CD4-positive, alpha-beta T cell treated with Interleukin-17A for 4 hours (primary cell): ENCODE data around the gene DDX6.
"Not testable (repeated sequence)": the region's sequence is repeated elsewhere in the genome, so short reads cannot be mapped to it uniquely, and the experiment has no call there.

Source experiments
- DNase-seq: peaks from one replicate; pipeline ENCODE4 v3.0.0-alpha.2; 2020; ENCODE audit warnings: mixed read lengths

The DDX6 gene

DNA sequence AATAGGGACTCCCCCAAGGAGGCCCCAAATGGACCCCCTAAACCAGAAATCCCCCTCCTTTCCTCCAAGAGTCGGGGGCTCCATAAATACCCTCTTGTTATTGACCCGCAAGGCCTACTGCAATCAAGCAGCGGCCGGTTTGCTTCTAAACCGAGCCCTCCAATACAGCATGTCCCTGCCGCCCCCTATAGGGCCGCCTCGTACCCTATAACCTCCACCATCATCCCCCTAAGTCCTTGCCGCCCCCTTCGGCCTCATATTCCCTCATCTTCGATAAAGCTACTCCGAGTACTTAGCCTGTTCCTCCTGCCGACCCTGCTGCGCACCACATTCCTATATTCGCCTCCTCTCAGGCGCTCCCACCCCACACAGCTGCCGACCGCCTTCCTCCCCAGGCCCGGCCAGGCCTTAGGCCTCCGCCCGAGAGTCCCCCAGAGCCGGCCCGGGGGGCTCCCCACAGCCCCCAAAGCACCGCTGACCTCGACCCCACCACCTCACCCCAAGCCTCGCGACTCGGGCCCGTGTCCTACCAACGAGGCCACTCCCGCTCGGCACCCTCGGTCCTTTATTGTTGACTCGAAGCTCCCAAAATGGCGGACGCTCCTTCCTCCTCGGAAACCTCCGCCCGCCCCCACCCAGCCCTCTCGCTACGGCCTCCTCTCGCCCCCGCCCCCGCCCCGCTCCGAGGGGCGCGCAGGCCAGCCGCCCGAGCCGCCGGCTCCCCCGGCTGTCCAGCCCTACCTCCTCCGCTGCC is 430 bp downstream of the DDX6 start:
- DNase-seq, result peak; percentile 71

DNA sequence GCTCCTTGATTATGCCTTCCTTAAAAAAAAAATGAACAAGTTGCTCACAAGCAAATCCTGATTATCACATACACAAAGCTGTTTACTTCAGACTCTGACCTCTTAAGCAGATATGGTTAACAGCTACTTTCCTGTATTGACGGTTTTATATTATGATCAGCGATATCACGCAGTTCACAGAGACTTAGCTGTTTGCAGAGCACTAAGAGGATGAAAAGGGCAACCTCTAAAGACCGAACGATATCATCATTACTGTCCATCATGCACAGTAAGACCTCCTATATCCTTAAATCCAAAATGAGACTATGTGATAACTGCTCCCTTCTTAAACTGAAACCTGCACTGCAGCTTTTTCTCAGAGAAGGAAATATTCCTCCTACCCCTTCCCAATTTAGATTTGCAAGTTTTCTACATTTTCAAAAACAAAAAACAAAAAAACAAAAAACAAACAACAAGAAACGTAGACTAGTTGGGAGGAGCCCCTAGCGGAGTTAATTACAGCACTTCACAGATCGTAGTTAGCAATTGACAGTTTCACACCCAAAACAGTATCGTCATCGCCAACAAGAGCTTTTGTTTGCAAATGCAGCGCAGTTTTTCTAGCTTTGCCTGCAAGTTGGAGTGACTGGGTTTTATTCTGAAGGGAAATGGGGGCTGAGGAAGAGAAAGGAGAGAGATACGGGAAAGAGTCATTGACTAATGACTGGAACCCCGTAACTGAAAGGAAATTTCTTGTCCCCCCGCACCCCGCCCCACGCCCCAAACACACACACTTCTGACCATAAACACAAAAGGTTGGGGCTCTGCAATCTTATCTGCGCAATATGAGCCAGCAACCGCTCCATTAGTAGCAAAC is 1.2 kb downstream of the DDX6 start:
- peak; percentile 38 for DNase-seq

DNA sequence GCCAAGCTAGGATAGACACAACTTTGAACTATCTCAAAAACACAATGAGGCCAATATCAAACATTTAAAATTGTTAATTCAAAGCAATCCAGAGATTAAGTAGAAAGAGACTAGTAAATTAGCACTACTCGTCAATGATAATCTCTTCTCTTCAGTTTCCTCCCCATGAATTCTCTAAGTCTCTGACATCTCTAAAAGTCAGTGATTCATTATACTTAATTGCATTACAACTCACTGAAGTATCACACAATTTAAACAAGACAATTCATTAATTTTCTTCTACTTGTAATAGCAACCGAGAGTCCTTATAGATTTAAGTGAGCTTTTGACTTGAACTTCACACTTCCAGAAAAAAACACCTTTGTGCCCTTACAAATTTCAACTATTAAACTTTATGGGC is 4.3 kb downstream of the DDX6 start:
- no peak for DNase-seq

DNA sequence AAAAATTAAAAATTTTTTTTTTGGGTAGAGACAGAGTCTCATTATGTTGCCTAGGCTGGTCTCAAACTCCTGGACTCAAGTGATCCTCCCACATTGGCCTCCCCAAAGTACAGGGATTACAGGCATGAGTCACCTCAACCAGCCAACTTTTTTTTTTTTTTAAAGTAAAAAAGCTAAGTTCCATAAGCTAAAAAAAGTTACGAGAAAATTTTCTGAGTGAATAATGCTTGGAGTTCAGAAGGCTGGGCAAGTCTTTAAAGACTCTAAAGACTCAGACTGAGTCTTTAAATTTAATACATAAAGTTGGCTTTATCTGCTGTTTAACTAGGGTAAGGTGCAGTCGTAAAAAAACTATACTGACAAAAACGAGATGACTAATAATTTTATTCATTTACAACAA is 5.6 kb downstream of the DDX6 start:
- DNase-seq, result no peak

DNA sequence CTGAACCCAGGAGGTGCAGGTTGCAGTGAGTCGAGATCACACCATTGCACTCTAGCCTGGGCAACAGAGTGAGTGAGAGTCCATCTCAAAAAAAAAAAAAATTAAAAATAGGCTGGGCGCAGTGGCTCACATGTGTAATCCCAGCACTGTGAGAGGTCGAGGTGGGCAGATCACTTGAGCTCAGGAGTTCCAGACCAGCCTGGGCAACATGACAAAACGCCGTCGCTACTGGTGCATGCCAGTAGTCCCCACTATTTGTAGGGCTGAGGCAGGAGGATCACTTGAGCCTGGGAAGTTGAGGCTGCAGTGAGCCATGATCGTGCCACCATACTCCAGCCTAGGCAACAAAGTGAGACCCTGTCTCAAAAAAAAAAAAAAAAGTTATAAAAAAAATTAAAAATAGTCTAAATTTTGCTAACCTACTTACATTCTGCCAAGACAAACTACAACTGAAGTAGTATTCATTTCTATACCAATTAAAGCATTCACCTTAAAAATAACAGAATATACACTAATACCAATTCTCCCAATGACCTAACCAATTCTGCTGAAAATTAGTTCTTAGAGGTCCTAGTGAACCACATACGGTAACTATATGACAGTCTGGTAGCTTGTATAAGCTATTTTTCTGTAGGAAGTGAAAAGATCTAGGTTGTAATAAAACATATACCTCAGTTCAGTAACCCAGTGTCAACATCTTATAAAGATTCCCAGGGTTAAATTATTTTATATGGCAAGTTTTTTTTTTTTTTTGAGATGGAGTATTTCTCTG is 7.1 kb downstream of the DDX6 start:
- no peak for DNase-seq

DNA sequence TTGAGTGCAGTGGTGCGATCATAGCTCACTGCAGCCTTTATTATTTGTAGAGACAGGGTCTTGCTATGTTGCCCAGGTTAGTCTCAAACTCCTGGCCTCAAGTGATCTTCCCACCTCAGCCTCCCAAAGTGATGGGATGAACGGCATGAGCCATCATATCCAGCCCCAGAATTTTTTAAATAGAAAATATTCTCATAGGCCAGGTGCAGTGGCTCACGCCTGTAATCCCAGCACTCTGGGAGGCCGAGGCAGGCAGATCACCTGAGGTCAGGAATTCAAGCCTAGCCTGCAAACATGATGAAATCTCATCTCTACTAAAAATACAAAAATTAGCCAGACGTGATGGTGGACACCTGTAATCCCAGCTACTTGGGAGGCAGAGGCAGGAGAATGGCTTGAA is 7.6 kb downstream of the DDX6 start:
- DNase-seq, result not testable (repeated sequence)

DNA sequence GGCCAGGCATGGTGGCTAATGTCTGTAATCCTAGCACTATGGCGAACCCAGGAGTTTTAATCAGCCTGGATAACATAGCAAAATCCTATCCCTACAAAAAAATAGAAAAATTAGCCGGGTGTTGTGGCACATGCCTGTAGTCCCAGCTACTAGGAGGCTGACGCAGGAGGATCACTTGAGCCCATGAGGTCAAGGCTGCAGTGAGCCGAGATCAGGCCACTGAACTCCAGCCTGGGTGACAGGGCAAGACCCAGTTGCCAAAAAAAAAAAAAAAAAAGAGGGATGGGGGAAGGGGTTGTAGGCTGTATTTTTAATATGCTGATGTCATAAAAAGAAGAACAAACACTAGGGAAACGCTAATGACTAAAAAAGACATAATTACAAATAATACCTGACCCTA is 12.1 kb downstream of the DDX6 start:
- no peak for DNase-seq

DNA sequence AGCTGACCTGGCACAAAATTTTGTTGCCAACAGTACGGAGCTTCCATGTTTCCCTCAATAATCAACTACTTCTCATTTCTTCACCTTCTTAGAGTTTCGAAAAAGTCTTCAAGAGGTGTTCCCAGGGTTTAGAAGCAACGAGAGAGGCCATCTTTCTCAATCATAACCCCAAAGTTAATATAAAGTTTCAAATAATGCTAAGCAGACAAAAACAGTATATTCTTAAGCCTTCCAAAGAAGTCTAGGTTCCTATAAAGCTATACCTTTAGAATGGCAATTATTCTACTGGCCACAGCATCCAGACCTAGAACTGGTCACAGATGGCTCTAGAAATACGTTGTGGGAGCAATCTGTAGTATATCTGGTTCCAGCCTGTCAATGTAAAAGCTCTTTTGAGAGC is 16.9 kb downstream of the DDX6 start:
- no peak for DNase-seq

DNA sequence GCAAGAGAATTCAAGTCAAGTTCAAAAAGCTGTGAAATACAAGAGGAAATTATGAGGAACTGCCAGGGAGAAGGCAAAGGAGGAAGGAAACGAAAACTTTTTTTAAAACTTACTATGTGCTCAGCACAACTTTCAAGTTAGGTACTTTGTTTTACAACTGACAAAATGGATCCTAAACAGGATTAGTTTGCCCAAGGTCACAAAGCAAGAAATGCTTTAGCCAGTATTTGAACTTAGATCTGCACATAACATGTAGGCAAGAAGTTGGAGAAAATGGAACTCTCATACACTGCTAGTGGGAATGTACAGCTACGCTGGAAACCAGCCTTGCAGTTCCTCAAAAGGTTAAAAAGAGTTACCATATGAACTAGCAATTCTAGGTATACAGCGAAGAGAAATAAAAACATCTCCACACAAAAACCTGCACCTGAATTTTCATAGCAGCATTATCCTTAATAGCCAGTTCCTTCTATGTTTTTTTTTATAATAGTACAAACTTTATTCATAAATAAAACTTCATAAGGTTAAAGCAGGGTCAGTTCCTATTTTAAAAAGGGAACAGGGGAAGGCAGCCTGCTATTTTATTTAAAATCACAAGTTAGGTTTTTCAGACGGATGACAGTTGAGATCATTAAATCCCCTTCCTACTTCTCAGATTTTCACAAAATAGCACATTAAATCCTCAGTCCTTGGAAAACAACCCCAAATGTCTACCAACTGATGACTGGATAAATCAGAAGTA is 19.2 kb downstream of the DDX6 start:
- no peak for DNase-seq

DNA sequence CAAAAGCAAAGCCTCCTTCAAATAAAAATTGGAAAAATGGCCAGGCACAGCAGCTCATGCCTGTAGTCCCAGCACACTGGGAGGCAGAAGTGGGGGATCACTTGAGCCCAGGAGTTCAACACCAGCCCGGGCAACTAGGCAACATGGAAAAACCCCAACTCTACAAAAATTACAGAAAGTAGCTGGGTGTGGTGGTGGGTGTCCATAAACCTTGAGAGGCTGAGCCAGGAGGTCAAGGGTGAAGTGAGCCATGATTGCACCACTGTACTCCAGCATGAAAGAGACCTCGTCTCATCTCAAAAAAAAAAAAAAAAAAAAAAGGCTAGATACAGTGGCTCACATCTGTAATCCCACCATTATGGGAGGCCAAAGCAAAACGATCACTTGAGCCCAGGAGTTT is 22.3 kb downstream of the DDX6 start:
- no peak for DNase-seq

DNA sequence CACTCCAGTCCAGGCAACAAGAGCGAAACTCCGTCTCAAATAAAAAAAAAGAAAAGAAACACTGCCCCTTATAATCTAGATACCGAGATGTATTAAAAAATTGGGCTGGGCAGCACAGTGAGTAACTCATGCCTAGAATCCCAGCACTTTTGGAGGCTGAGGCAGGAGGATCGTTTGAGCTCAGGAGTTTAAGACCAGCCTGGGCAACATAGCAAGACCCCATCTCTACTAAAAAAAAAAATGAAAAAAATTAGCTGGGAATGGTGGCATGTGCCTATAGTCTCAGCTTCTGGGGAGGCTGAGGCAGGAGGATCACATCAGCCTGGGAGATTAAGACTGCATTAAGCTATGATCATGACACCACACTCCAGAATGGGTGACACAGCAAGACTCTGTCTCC is 24.9 kb downstream of the DDX6 start:
- no peak for DNase-seq

DNA sequence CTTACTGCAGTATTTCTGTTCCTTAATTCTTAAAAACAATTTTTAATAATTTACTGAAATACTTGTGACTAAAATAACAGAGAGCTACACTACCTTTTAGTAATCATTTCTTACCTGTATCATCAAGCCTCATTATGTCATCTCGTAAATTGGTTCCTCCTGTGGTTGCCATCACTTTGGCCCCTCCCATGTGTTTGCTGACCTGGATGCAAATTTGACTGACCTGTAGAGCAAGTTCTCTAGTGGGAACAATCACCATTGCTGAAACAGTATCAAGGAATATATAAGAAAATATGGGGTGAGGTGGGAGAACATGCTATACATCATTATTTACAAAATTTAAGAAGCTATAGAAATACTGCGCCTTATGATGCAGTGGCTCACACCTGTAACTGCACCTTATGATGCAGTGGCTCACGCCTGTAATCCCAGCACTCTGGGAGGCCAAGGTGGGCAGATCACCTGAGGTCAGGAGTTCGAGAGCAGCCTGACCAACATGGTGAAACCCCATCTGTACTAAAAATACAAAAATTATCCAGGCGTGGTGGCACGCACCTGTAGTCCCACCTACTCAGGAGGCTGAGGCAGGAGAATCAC is 25.8 kb downstream of the DDX6 start:
- DNase-seq, result not testable (repeated sequence)

DNA sequence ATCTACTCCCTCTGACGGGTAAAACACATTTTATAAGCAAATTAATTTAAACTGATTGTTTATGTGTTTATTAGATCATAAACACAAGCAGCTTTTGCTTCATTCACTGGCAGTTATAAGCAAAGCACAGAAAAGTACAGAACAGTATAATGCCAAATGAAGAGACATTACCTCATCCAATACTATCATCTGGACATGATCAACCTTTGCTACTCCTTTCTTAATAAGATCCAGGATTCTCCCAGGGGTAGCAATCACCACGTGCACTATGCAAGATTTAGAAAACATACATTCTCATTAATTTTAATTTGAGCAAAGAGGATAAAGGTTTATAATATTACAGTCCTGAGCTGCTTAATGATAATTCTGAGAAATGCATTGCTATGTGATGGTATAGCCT is 27.9 kb downstream of the DDX6 start:
- no peak for DNase-seq

DNA sequence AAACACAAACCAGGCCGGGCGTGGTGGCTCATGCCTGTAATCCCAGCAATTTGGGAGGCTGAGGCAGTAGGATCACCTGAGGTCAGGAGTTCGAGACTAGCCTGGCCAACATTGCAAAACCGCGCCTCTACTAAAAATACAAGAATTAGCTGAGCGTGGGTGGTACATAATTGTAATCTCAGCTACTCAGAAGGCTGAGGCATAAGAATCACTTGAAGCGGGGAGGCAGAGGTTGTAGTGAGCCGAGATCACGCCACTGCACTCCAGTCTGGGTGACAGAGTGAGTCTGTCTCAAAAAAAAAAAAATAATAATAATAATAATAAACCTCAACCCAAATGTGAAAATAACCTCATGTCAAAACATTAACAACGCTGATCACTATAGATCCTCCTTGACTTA is 29.0 kb downstream of the DDX6 start:
- DNase-seq, result not testable (repeated sequence)

DNA sequence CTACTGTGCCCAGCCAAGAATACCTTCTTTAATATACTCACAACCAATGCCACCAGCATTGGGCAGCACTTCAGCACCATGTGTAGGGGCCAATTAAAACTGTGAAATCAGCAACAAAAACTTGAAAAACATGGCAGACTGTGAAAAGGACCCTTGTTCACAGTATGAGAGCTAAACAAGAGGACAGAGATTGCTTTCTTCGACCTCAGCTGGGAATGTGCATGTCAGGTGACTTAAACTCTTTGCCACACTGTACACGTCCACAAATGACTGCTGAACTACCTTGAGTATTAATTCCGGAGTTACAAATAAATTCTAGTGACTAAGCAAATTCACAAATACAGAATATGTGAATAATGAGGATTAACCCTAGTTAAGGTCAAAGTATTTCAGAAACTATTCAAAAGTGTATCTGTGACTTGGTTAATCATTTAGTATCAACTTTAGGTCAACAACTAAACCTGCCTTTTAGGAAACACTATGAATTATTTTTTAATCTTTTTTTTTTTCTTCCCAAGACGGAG is 33.0 kb downstream of the DDX6 start:
- no peak for DNase-seq

DNA sequence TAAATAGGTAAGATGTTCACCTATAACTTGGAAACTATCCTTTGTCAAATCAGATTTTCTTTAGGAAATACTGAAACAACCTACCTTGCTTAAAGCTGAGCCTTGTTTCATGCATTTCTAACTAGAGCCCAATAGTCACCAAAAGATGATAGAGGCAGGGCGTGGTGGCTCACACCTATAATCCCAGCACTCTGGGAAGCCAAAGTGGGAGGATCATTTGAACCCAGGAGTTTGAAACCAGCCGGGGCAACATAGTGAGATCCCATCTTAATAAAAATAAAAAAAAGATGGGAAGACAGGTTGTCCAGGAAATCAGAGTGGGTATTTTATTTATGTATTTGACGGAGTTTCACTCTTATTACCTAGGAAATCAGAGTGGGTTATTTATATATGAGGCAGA is 38.3 kb downstream of the DDX6 start:
- no peak for DNase-seq

DNA sequence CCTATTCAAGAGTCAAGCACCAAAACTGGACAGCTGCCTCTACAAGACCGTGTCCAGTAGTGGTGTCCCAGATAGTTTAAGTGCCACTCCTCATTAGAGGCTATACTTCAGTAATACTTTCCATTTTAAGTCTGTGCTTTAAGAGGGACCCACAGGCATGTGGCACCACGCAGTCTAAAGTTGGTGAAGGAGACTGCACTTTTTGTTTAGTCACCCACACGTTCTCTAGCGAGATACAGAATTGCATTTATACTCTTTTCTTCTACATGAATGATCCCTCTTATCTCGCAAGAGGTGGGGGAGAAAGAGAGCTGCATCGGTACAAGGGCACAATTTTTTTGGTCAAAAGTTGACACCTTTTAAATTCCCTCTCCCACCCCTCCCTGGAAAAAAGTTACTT is 41.5 kb downstream of the DDX6 start:
- DNase-seq, result no peak

DNA sequence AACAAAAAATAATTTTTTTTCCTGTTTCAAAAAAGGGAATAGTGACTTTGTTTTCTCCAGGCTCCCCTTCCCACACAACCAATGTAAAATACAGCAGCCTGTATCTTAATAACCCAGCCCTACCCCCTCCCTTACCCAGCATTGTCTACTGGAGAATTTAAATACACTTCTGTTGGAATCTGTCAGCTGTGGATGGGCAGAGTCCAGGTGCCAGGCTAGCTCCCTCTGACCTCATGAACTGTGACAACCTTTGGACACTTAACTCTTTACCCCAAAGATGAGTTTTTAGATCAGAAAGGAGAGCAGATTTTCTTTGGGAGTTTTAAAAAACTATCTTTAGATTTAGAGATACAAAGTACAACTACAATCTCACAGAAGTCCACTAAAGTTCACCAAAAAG is 42.9 kb downstream of the DDX6 start:
- no peak for DNase-seq

DNA sequence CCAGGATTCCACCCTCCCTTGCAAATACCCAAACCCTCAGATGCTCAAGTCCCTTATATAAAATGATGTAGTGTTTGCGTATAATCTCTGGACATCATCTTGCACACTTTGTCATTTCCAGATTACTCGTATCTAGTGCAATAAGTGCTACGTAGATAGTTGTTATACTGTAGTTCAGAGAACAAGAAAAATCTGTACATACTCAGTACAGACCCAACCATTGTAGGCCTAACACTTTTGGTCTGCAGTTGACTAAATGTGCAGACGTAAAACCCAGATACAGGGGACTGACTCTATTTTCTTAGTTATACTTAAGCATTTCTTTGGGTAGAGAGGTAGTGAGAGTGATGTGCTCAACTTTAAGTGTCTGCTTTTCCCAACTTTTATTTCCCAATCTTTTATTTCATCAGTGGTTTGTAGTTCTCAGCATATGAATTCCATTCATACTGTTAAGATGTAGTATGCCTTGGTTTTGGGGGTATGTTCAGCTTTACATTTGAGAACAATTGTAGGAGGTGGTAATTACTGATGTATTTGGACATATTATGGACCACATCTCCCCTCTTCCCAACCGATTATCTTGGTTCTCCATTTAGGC is 43.9 kb downstream of the DDX6 start:
- no peak for DNase-seq

DNA sequence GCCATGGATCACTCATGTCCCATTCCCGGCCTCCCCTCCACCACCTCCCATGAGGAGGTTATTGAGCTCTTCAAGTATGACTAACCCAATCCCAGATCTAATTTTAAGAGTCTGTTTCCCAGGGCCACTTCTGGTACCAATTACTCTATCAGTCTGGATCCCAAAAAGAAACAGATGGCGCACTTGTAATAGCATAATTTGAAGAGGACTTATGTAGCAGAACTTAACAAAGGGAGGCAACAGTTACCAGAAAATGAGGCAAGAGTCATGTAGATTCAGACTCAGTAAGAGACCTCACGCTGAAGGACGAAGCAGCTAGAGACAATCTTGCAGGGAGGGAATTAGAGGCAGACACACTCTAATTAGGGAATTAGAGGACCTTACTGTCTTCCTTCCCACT is 46.9 kb downstream of the DDX6 start:
- no peak for DNase-seq

DNA sequence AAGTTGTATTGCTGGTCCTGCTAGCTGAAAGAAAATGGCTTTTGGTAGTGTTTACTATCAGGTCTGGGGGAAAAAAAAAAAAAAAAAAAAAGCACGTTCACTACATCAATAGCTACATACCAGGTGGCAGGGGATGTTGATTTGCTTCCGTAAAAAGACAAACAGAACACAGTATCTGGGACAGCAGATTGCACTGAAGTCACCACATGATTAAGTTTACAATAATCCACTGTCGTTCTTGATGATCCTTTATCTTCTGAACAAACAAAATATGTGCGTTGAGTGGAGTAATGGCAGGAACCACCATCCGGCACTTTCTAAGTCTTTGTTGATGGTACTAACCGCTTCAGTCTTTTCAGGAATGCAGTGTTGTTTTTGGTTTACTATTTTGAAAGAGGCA is 48.7 kb downstream of the DDX6 start:
- DNase-seq, result no peak

DNA sequence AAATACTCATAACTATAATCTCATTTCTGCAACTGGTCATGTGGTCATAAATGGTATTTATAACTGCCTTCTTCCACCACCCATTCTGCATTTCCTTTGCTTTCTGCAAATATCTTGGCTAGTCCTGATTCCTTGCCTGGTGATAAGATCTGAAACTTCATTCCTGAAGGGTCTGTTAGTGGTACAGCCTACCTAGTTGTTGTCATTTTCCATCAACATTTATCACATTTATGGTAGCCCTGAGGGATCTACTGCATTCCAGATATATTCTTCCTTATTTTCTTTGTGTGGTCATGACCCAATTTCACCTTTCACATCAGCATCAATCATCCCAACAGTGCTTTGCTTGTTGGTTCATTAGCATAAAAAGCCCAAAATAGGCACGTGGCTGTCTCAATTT is 50.1 kb downstream of the DDX6 start:
- DNase-seq, result no peak
